HepG2 (cell line): ENCODE results near the gene ZNF385B. TPM values are rescaled to one million over a fixed set of nuclear protein-coding genes. Genes with fewer than 3 reads are reported as not detected.
A peak's percentile ranks its signal among the peaks of the same experiment; 100 is the strongest.

Source experiments
- ASH2L ChIP-seq: fragments of 300-600, 200-600 bp; sonication (generic); IDR thresholded peaks from 2 replicates; pipeline ENCODE4 v1.7.0; 2017; ENCODE audit warnings: low read depth, mild to moderate bottlenecking, moderate library complexity, mixed read lengths, low read length; ENCODE audit not compliant: insufficient read length
- ATF7 ChIP-seq, 2 experiments: fragments of 450-650 bp in 1 of 2; sonication (generic) in 1 of 2; formaldehyde crosslinking in 1 of 2; IDR thresholded peaks; 2 replicates each; pipeline versions ENCODE4 v1.4.0 to v1.6.1; 2016 to 2020; ENCODE audit warnings: antibody characterized with exemption in 1 of 2, mild to moderate bottlenecking in 1 of 2, missing genetic modification reagents in 1 of 2
- BHLHE40 ChIP-seq: IDR thresholded peaks from 2 replicates; pipeline ENCODE4 v1.6.1; 2011; ENCODE audit warnings: low read length, improper control_type of control experiment
- CREM ChIP-seq, 2 experiments: sonication (generic) in 1 of 2; formaldehyde crosslinking in 1 of 2; IDR thresholded peaks; 2 replicates each; pipeline versions ENCODE4 v1.4.0 to v1.6.1; 2016 to 2020; ENCODE audit warnings: antibody characterized with exemption in 1 of 2, mild to moderate bottlenecking in 1 of 2, missing genetic modification reagents in 1 of 2
- FOXA1 ChIP-seq, 2 experiments: fragments of 450-650 bp in 1 of 2; sonication (generic) in 1 of 2; formaldehyde crosslinking in 1 of 2; IDR thresholded peaks; 2 replicates each; pipeline versions ENCODE4 v1.4.0 to v1.6.1; 2016 to 2020; ENCODE audit warnings: missing genetic modification reagents in 1 of 2
- HMG20A ChIP-seq: IDR thresholded peaks from 2 replicates; pipeline ENCODE4 v1.6.1; 2016; ENCODE audit warnings: borderline replicate concordance
- HNF1A ChIP-seq, 2 experiments: sonication (generic) in 1 of 2; formaldehyde crosslinking in 1 of 2; IDR thresholded peaks; 2 replicates each; pipeline versions ENCODE4 v1.4.0 to v1.6.1; 2016 to 2020; ENCODE audit warnings: borderline replicate concordance in 1 of 2, low read depth in 1 of 2, mild to moderate bottlenecking in 1 of 2, missing genetic modification reagents in 1 of 2
- MAZ ChIP-seq, 2 experiments: sonication (generic) in 1 of 2; formaldehyde crosslinking in 1 of 2; IDR thresholded peaks; 2 replicates each; pipeline versions ENCODE4 v1.5.0 to v1.6.1; 2012 to 2020; ENCODE audit warnings: low read depth in 2 of 2, mild to moderate bottlenecking in 2 of 2, borderline replicate concordance in 1 of 2, improper control_type of control experiment in 1 of 2, low read length in 1 of 2, missing genetic modification reagents in 1 of 2, moderate library complexity in 1 of 2
- MYPOP ChIP-seq: sonication (generic); formaldehyde crosslinking; IDR thresholded peaks from 2 replicates; pipeline ENCODE4 v1.8.1; 2023; ENCODE audit warnings: mild to moderate bottlenecking, moderate library complexity, missing genetic modification reagents
- PHF20 ChIP-seq: sonication (generic); formaldehyde crosslinking; IDR thresholded peaks from 2 replicates; pipeline ENCODE4 v1.5.0; 2020; ENCODE audit warnings: mild to moderate bottlenecking, missing genetic modification reagents
- RAD51 ChIP-seq: fragments of 450-650 bp; IDR thresholded peaks from 2 replicates; pipeline ENCODE4 v1.6.1; 2016; ENCODE audit warnings: borderline replicate concordance
- SCMH1 ChIP-seq: sonication (generic); formaldehyde crosslinking; IDR thresholded peaks from 2 replicates; pipeline ENCODE4 v1.9.0; 2021; ENCODE audit warnings: missing genetic modification reagents, mild to moderate bottlenecking, borderline replicate concordance
- SMAD3 ChIP-seq: sonication (generic); formaldehyde crosslinking; IDR thresholded peaks from 2 replicates; pipeline ENCODE4 v1.4.0; 2020; ENCODE audit warnings: missing genetic modification reagents
- YEATS4 ChIP-seq: sonication (generic); formaldehyde crosslinking; IDR thresholded peaks from 2 replicates; pipeline ENCODE4 v1.4.0; 2020; ENCODE audit warnings: missing genetic modification reagents, borderline replicate concordance
- ZNF20 ChIP-seq: sonication (generic); formaldehyde crosslinking; IDR thresholded peaks from 2 replicates; pipeline ENCODE4 v1.4.0; 2020; ENCODE audit warnings: mild to moderate bottlenecking, moderate library complexity, missing genetic modification reagents
- ZNF230 ChIP-seq: sonication (generic); formaldehyde crosslinking; IDR thresholded peaks from 2 replicates; pipeline ENCODE4 v1.4.0; 2020; ENCODE audit warnings: mild to moderate bottlenecking, missing genetic modification reagents
- ZNF292 ChIP-seq: sonication (generic); formaldehyde crosslinking; IDR thresholded peaks from 2 replicates; pipeline ENCODE4 v1.8.1; 2022; ENCODE audit warnings: mild to moderate bottlenecking, low read depth, missing genetic modification reagents, borderline replicate concordance
- ZNF614 ChIP-seq: IDR thresholded peaks from 2 replicates; pipeline ENCODE4 v1.6.1; 2018; ENCODE audit warnings: missing biosample characterization, missing genetic modification reagents, inconsistent platforms, borderline replicate concordance
- ZNF644 ChIP-seq: IDR thresholded peaks from 2 replicates; pipeline ENCODE4 v1.6.1; 2016; ENCODE audit warnings: low read depth
- ZNF713 ChIP-seq: sonication (generic); formaldehyde crosslinking; IDR thresholded peaks from 2 replicates; pipeline ENCODE4 v1.4.0; 2020; ENCODE audit warnings: mild to moderate bottlenecking, missing genetic modification reagents
- polyA plus RNA-seq, 8 experiments: library from polyadenylated mRNA; depleted of rRNA in 3 of 8; stranded (reverse) in 7 of 8; unstranded in 1 of 8; fragments of >200 nt; fragmentation: Illumina TruSeq in 4 of 8; extraction: Trizol in 4 of 8; gene quantifications; 2 replicates each; pipeline versions ENCODE4 v1.2.1 to v1.2.3, GENCODE V29; 2011 to 2016; ENCODE audit warnings: low read depth in 4 of 8, missing spikeins in 1 of 8, mixed read lengths in 1 of 8; ENCODE audit not compliant: insufficient read depth in 1 of 8
- total RNA-seq, 5 experiments: library from RNA; depleted of rRNA; stranded (reverse); fragments of >200 nt; fragmentation: Illumina TruSeq; extraction: Trizol; gene quantifications; 2 replicates each; pipeline ENCODE4 v1.2.3, GENCODE V29; 2016; ENCODE audit warnings: low read depth in 1 of 5

Gene ZNF385B
- total and polyA plus RNA-seq, 2 of the 13 experiments (the other 11 are each of a cell fraction or from before 2014, with no cell fraction given), result 3.3 to 6.7 TPM

GRCh38 chr2:179543361-179543901 is 318.0 kb downstream of the ZNF385B start (continued):
- TF ChIP-seq ATF7 (IDR thresholded peaks at IDR 0.05), result peak; percentile 75
- TF ChIP-seq ATF7 (CRISPR knock-in tag; IDR thresholded peaks at IDR 0.05), result peak; percentile 88; the same call in 1 of the 2 replicates
- TF ChIP-seq ZNF644 (CRISPR knock-in tag), result peak; percentile 78
- TF ChIP-seq ZNF230 (CRISPR knock-in tag), result peak; percentile 61; the same call in 1 of the 2 replicates
- peak; percentile 90 for TF ChIP-seq SMAD3 (CRISPR knock-in tag)
- TF ChIP-seq PHF20 (CRISPR knock-in tag), result no peak
- peak; percentile 39; the same call in 1 of the 2 replicates for TF ChIP-seq YEATS4 (CRISPR knock-in tag)
- peak; percentile 99 for TF ChIP-seq HMG20A (CRISPR knock-in tag)
- peak; percentile 94; the same call in 1 of the 2 replicates for TF ChIP-seq ZNF292 (CRISPR knock-in tag)
- no peak for TF ChIP-seq SCMH1 (CRISPR knock-in tag)
- TF ChIP-seq MAZ (IDR thresholded peaks at IDR 0.05; ENCODE audit: borderline replicate concordance, low read depth, low read length), result no peak
- peak; percentile 63; the same call in 1 of the 2 replicates for TF ChIP-seq MAZ (CRISPR knock-in tag; IDR thresholded peaks at IDR 0.05; ENCODE audit: low read depth)
- peak; percentile 96 for TF ChIP-seq ZNF614 (CRISPR knock-in tag)
- peak; percentile 96 for TF ChIP-seq ZNF20 (CRISPR knock-in tag)
- TF ChIP-seq FOXA1 (IDR thresholded peaks at IDR 0.05), result peak; percentile 58; the same call in 1 of the 2 replicates
- peak; percentile 88 for TF ChIP-seq FOXA1 (CRISPR knock-in tag; IDR thresholded peaks at IDR 0.05)
- TF ChIP-seq HNF1A (IDR thresholded peaks at IDR 0.05; ENCODE audit: low read depth), result peak; percentile 89
- TF ChIP-seq HNF1A (CRISPR knock-in tag; IDR thresholded peaks at IDR 0.05; ENCODE audit: borderline replicate concordance), result peak; percentile 98
- no peak for TF ChIP-seq ZNF713
- no peak for TF ChIP-seq RAD51
- TF ChIP-seq BHLHE40, result peak; percentile 67; the same call in 1 of the 2 replicates
- TF ChIP-seq CREM (IDR thresholded peaks at IDR 0.05), result peak; percentile 98
- TF ChIP-seq CREM (CRISPR knock-in tag; IDR thresholded peaks at IDR 0.05), result no peak
- TF ChIP-seq MYPOP (CRISPR knock-in tag), result peak; percentile 79; the same call in 1 of the 2 replicates
- peak; percentile 91 for TF ChIP-seq ASH2L
